Keratinocyte (primary cell): ENCODE results near the gene RNU2-63P.
"Not testable (repeated sequence)": the region's sequence is repeated elsewhere in the genome, so short reads cannot be mapped to it uniquely, and the experiment has no call there.

ENCODE experiments used
- CTCF ChIP-seq, 3 experiments: IDR thresholded peaks in 1 of 3; conservative IDR thresholded peaks in 1 of 3; optimal IDR thresholded peaks in 1 of 3; 2 replicates in 2 of 3; 3 replicates in 1 of 3; pipeline versions ENCODE3 to v1.5.1; 2011; ENCODE audit warnings: low read length in 3 of 3, mild to moderate bottlenecking in 3 of 3, moderate library complexity in 2 of 3, control low read depth in 1 of 3, inconsistent platforms in 1 of 3; ENCODE audit not compliant: insufficient read depth in 2 of 3; ENCODE audit errors: extremely low read depth in 1 of 3
- EZH2 ChIP-seq: IDR thresholded peaks from one replicate; pipeline ENCODE4 v1.6.1; 2012; ENCODE audit warnings: inconsistent platforms, mild to moderate bottlenecking, low read length, moderate library complexity

- TF ChIP-seq CTCF (optimal IDR thresholded peaks at IDR 0.05 in 1 of 3, IDR thresholded peaks at IDR 0.05 in 1 of 3, conservative IDR thresholded peaks at IDR 0.05 in 1 of 3; ENCODE audit: extremely low read depth in 1 of 3, insufficient read depth in 2 of 3, low read length in 3 of 3); EZH2: not testable (repeated sequence)
These were observed 22.0 kb downstream of the RNU2-63P start for GRCh38 chr2:87994304-87994850.
